Stimulated activated CD4-positive, alpha-beta T cell treated with anti-CD3 and anti-CD28 coated beads, Interleukin-1b, Interleukin-23, amount 100 ng/mL, for 1 hour (primary cell): ENCODE measurements around the gene RCBTB2.
A peak's percentile ranks its signal among the peaks of the same experiment; 100 is the strongest.
"Not testable (repeated sequence)": the region's sequence is repeated elsewhere in the genome, so short reads cannot be mapped to it uniquely, and the experiment has no call there.

Experiments used
- DNase-seq, 2 donors: peaks; one replicate each; pipeline ENCODE4 v3.0.0-alpha.2; 2020; ENCODE audit warnings: low read depth in 2 of 2

Gene RCBTB2

GRCh38 chr13:48494874-48495273 is 38.0 kb downstream of the RCBTB2 start:
- no peak for DNase-seq

- no peak for DNase-seq
Measured at GRCh38 chr13:48493851-48494250, 39.0 kb downstream of the RCBTB2 start.

- DNase-seq: no peak
Measured at GRCh38 chr13:48493066-48493765, 39.7 kb downstream of the RCBTB2 start.

GRCh38 chr13:48492470-48493065 is 40.3 kb downstream of the RCBTB2 start:
- peak in 1 of 2 donors; percentile 34 for DNase-seq

- no peak for DNase-seq
Measured at GRCh38 chr13:48492096-48492440, 40.8 kb downstream of the RCBTB2 start.

- DNase-seq: no peak
Measured at GRCh38 chr13:48491423-48492095, 41.3 kb downstream of the RCBTB2 start.

GRCh38 chr13:48490241-48490640 is 42.6 kb downstream of the RCBTB2 start:
- no peak for DNase-seq

- DNase-seq: no peak
Measured at GRCh38 chr13:48489666-48490065, 43.2 kb downstream of the RCBTB2 start.

- DNase-seq: no peak
Measured at GRCh38 chr13:48488995-48489394, 43.9 kb downstream of the RCBTB2 start.

GRCh38 chr13:48487968-48488367 is 44.9 kb downstream of the RCBTB2 start:
- DNase-seq: no peak

GRCh38 chr13:48486836-48487235 is 46.0 kb downstream of the RCBTB2 start:
- no peak for DNase-seq

- DNase-seq: no peak
Measured at GRCh38 chr13:48486362-48486761, 46.5 kb downstream of the RCBTB2 start.

- no peak for DNase-seq
Measured at GRCh38 chr13:48485432-48485831, 47.4 kb downstream of the RCBTB2 start.

- DNase-seq: no peak
Measured at GRCh38 chr13:48483575-48483974, 49.3 kb downstream of the RCBTB2 start.

GRCh38 chr13:48478391-48478790 is 54.5 kb downstream of the RCBTB2 start:
- no peak for DNase-seq

- no peak for DNase-seq
Measured at GRCh38 chr13:48477191-48477855, 55.6 kb downstream of the RCBTB2 start.

- DNase-seq: no peak
Measured at GRCh38 chr13:48476686-48477085, 56.2 kb downstream of the RCBTB2 start.

GRCh38 chr13:48476215-48476614 is 56.7 kb downstream of the RCBTB2 start:
- DNase-seq: no peak

GRCh38 chr13:48475230-48475629 is 57.6 kb downstream of the RCBTB2 start:
- no peak for DNase-seq

GRCh38 chr13:48457578-48458242 is 75.2 kb downstream of the RCBTB2 start:
- DNase-seq: no peak

- DNase-seq: no peak
Measured at GRCh38 chr13:48456546-48456945, 76.3 kb downstream of the RCBTB2 start.

- DNase-seq: not testable (repeated sequence)
Measured at GRCh38 chr13:48451196-48451595, 81.7 kb downstream of the RCBTB2 start.
